Ectodermal cell (in vitro differentiated cells): Measurements from ENCODE around the gene PHC2.

Source experiments
- H3K27ac ChIP-seq: 2 replicates; pipeline ENCODE4 v1.7.0; 2013; ENCODE audit warnings: mild to moderate bottlenecking, low read depth, low read length; ENCODE audit not compliant: insufficient read depth, poor library complexity, severe bottlenecking
- H3K27me3 ChIP-seq: 2 replicates; pipeline ENCODE4 v1.7.0; 2013; ENCODE audit warnings: mild to moderate bottlenecking, low read length; ENCODE audit not compliant: insufficient read depth, control insufficient read depth, poor library complexity, severe bottlenecking
- H3K36me3 ChIP-seq: one replicate; pipeline ENCODE4 v1.7.0; 2013; ENCODE audit warnings: low read length; ENCODE audit not compliant: control insufficient read depth, insufficient read depth
- H3K4me1 ChIP-seq: one replicate; pipeline ENCODE4 v1.7.0; 2013; ENCODE audit warnings: low read length; ENCODE audit not compliant: control insufficient read depth, insufficient read depth
- H3K4me3 ChIP-seq: 2 replicates; pipeline ENCODE4 v1.7.0; 2013; ENCODE audit warnings: low read depth, low read length, control low read depth; ENCODE audit not compliant: insufficient read depth
- H3K9me3 ChIP-seq: 2 replicates; pipeline ENCODE4 v1.7.0; 2013; ENCODE audit warnings: mild to moderate bottlenecking, low read length, moderate library complexity; ENCODE audit not compliant: control insufficient read depth
- WGBS, 2 experiments: methylation state at CpG; one replicate each; pipeline ENCODE4 v1.1.7; 2013; ENCODE audit warnings: missing lambda C conversion rate in 2 of 2; 5-methylcytosine and 5-hydroxymethylcytosine counted together

The PHC2 gene

GRCh38 chr1:33275195-33275594 lies 155.7 kb downstream of the PHC2 start:
- Histone ChIP-seq H3K9me3 (no peaks in the 10 kb centered on the region), H3K27me3 (no peaks in the 10 kb centered on the region), H3K4me1 (no peaks in the 10 kb centered on the region), H3K36me3 (peaks cover 6% of the 10 kb centered on the region), H3K27ac (no peak overlapping the region), H3K4me3 (no peak overlapping the region)
- 95 to 97% methylated on average over 6 of the region's 6 CpGs for WGBS, 2 experiments

- H3K27me3 ChIP-seq = no peaks in the 10 kb centered on the region
- no peaks in the 10 kb centered on the region for H3K4me1 ChIP-seq
- H3K4me3 ChIP-seq = no peak overlapping the region
- no peak overlapping the region for H3K27ac ChIP-seq
- whole genome bisulfite sequencing, 2 experiments = 96 to 100% methylated on average over 1 of the region's 1 CpG
- no peaks in the 10 kb centered on the region for H3K9me3 ChIP-seq
- no peaks in the 10 kb centered on the region for H3K36me3 ChIP-seq
Measured at GRCh38 chr1:33274446-33274845, 156.4 kb downstream of the PHC2 start.

GRCh38 chr1:33273961-33274371 lies 156.9 kb downstream of the PHC2 start:
- no peak overlapping the region for H3K27ac ChIP-seq
- H3K36me3 ChIP-seq = no peaks in the 10 kb centered on the region
- WGBS, 2 experiments = 80 to 81% methylated on average over 7 of the region's 7 CpGs
- H3K4me3 ChIP-seq = no peak overlapping the region
- no peaks in the 10 kb centered on the region for H3K27me3 ChIP-seq
- H3K9me3 ChIP-seq = no peaks in the 10 kb centered on the region
- H3K4me1 ChIP-seq = no peaks in the 10 kb centered on the region
